Nephron (organoid): Measurements from ENCODE around the gene LGALS12.

Experiments
- H3K27ac Mint-ChIP-seq, 3 experiments: 2 replicates each; pipeline ENCODE4 v1.8.0; 2020; ENCODE audit warnings: mixed read lengths in 3 of 3, mild to moderate bottlenecking in 2 of 3, moderate library complexity in 1 of 3
- H3K27me3 Mint-ChIP-seq: 2 replicates; pipeline ENCODE4 v1.8.0; 2021; ENCODE audit warnings: low read depth, mild to moderate bottlenecking, moderate library complexity, mixed read lengths
- H3K36me3 Mint-ChIP-seq: 2 replicates; pipeline ENCODE4 v1.8.0; 2020; ENCODE audit warnings: low read depth, mixed read lengths
- H3K4me1 Mint-ChIP-seq: 2 replicates; pipeline ENCODE4 v1.8.0; 2020; ENCODE audit warnings: mixed read lengths
- H3K4me3 Mint-ChIP-seq, 3 experiments: 2 replicates each; pipeline ENCODE4 v1.8.0; 2020; ENCODE audit warnings: mild to moderate bottlenecking in 3 of 3, mixed read lengths in 3 of 3, moderate library complexity in 2 of 3
- H3K9me3 Mint-ChIP-seq: 2 replicates; pipeline ENCODE4 v1.8.0; 2020; ENCODE audit warnings: mixed read lengths
- CTCF ChIP-seq, 3 experiments: fragments of 200-600 bp; sonication (generic); IDR thresholded peaks; one replicate each; pipeline ENCODE4 v1.5.0; 2021; ENCODE audit warnings: antibody characterized with exemption in 3 of 3; ENCODE audit not compliant: unreplicated experiment in 3 of 3

The LGALS12 gene

GRCh38 chr11:63532117-63532516 is 26.2 kb downstream of the LGALS12 start:
- Mint-ChIP-seq H3K4me3 (no peak overlapping the region), H3K36me3 (no peaks in the 10 kb centered on the region), H3K9me3 (no peaks in the 10 kb centered on the region), H3K4me1 (peaks cover 12% of the 10 kb centered on the region), H3K27ac (no peak overlapping the region), H3K27me3 (peaks cover 4% of the 10 kb centered on the region)
- no peak for TF ChIP-seq CTCF (IDR thresholded peaks at IDR 0.05; ENCODE audit: unreplicated experiment in 3 of 3)

GRCh38 chr11:63532799-63533475 is 27.1 kb downstream of the LGALS12 start:
- H3K27ac Mint-ChIP-seq: no peak overlapping the region
- no peaks in the 10 kb centered on the region for H3K9me3 Mint-ChIP-seq
- peaks cover 19% of the 10 kb centered on the region for H3K4me1 Mint-ChIP-seq
- H3K36me3 Mint-ChIP-seq: no peaks in the 10 kb centered on the region
- H3K27me3 Mint-ChIP-seq: peaks cover 4% of the 10 kb centered on the region
- H3K4me3 Mint-ChIP-seq: no peak overlapping the region
- no peak for TF ChIP-seq CTCF (IDR thresholded peaks at IDR 0.05; ENCODE audit: unreplicated experiment in 3 of 3)

GRCh38 chr11:63534076-63534475 is 28.2 kb downstream of the LGALS12 start:
- no peaks in the 10 kb centered on the region for H3K9me3 Mint-ChIP-seq
- H3K4me3 Mint-ChIP-seq: no peak overlapping the region
- H3K27me3 Mint-ChIP-seq: peaks cover 7% of the 10 kb centered on the region
- TF ChIP-seq CTCF (IDR thresholded peaks at IDR 0.05; ENCODE audit: unreplicated experiment in 3 of 3): no peak
- peak overlapping the region in 2 of 3 experiments; percentile 14 to 31 for H3K27ac Mint-ChIP-seq
- H3K4me1 Mint-ChIP-seq: peaks cover 19% of the 10 kb centered on the region
- H3K36me3 Mint-ChIP-seq: no peaks in the 10 kb centered on the region

- peaks cover 3% of the 10 kb centered on the region for H3K27me3 Mint-ChIP-seq
- peaks cover 19% of the 10 kb centered on the region for H3K4me1 Mint-ChIP-seq
- TF ChIP-seq CTCF (IDR thresholded peaks at IDR 0.05; ENCODE audit: unreplicated experiment in 3 of 3): no peak
- no peaks in the 10 kb centered on the region for H3K9me3 Mint-ChIP-seq
- H3K4me3 Mint-ChIP-seq: no peak overlapping the region
- peak overlapping the region in 1 of 3 experiments; percentile 48 for H3K27ac Mint-ChIP-seq
- no peaks in the 10 kb centered on the region for H3K36me3 Mint-ChIP-seq
Observed at GRCh38 chr11:63534895-63535461, 29.1 kb downstream of the LGALS12 start.

GRCh38 chr11:63535734-63536133 is 29.9 kb downstream of the LGALS12 start:
- Mint-ChIP-seq H3K27ac (peak overlapping the region in 1 of 3 experiments; percentile 99), H3K27me3 (peaks cover 3% of the 10 kb centered on the region), H3K4me3 (no peak overlapping the region), H3K4me1 (peaks cover 19% of the 10 kb centered on the region), H3K36me3 (no peaks in the 10 kb centered on the region), H3K9me3 (no peaks in the 10 kb centered on the region)
- TF ChIP-seq CTCF (IDR thresholded peaks at IDR 0.05; ENCODE audit: unreplicated experiment in 3 of 3): no peak
